ENCODE results near the gene CAV1. TPM values are rescaled to one million over a fixed set of nuclear protein-coding genes. Genes with fewer than 3 reads are reported as not detected.

The CAV1 gene
- total and polyA plus RNA-seq, 2 of the 4 experiments (the other 2 are of a cell fraction), result 1,592 to 1,808 TPM

- in situ Hi-C loops (cut with MboI; ENCODE audit: low sequenced_read_pairs), result loop anchor here (5.0 to 10.0 kb wide), 2 partner anchors 219 to 419 kb away; no protein-coding TSS in a partner anchor
- no peaks in the 10 kb centered on the region for H3K79me1 ChIP-seq (ENCODE audit: low read depth in 1 of 2, low read length in 2 of 2)
- no peaks in the 10 kb centered on the region for H3K36me3 ChIP-seq (ENCODE audit: control insufficient read depth, insufficient read depth, low read length)
- H3K4me2 ChIP-seq (ENCODE audit: low read depth, low read length), result peak overlapping the region; percentile 95
- H3K4me3 ChIP-seq (ENCODE audit: insufficient read depth, low read depth, low read length), result no peak overlapping the region
- no peak overlapping the region for H2BK15ac ChIP-seq (ENCODE audit: low read depth, low read length)
- dilution Hi-C loops (cut with HindIII; ENCODE audit: low sequenced_read_pairs, unreplicated experiment), result no loop called here
- no peak overlapping the region for H3K14ac ChIP-seq (replicated peaks; ENCODE audit: low read depth, low read length)
- H4K8ac ChIP-seq (ENCODE audit: low read depth in 2 of 2, low read length in 2 of 2), result peak overlapping the region in 1 of 2 experiments; percentile 66; a peak in 2 of 4 replicates
- no TSS peak for BruUV-seq (replicated peaks)
- H4K5ac ChIP-seq (ENCODE audit: low read depth, low read length), result peak overlapping the region; percentile 75; the same call in 1 of the 2 replicates
- ATAC-seq (ENCODE audit: low read depth), result no peak
- TF ChIP-seq USF2 (IDR thresholded peaks at IDR 0.05; ENCODE audit: low read depth, low read length) (no peak), MAFK (IDR thresholded peaks at IDR 0.05; ENCODE audit: low read depth, low read length) (no peak), RCOR1 (IDR thresholded peaks at IDR 0.05; ENCODE audit: insufficient replicate concordance, low read length) (no peak), RFX5 (IDR thresholded peaks at IDR 0.05; ENCODE audit: low read depth, low read length) (no peak), ELK1 (IDR thresholded peaks at IDR 0.05; ENCODE audit: borderline replicate concordance, low read depth, low read length) (no peak), POLR2A (IDR thresholded peaks at IDR 0.05; ENCODE audit: low read depth, low read length) (no peak), FOS (IDR thresholded peaks at IDR 0.05; ENCODE audit: low read depth, low read length) (no peak), CTCF (conservative IDR thresholded peaks at IDR 0.05; ENCODE audit: low read depth, low read length) (no peak)
- intact Hi-C loops (cut with micrococcal nuclease), result loop anchor here (5.0 kb wide), 1 partner anchor 79 kb away; the partner anchor contains the start of gene MET
- CTCF ChIA-PET, result interaction anchor here (1.2 kb wide), 1 partner anchor 193 kb away, joined by 3 read pairs; no protein-coding TSS in a partner anchor
- H3K27ac ChIP-seq (ENCODE audit: insufficient read depth, low read length), result no peak overlapping the region
- no peaks in the 10 kb centered on the region for H3K27me3 ChIP-seq (ENCODE audit: control insufficient read depth, insufficient read depth, low read length)
- 0 out of 2 replicates have a peak overlapping the region, but pooled peaks have one; percentile 15 for H3K23ac ChIP-seq (ENCODE audit: low read depth, low read length)
- H3K4ac ChIP-seq (ENCODE audit: low read depth, low read length), result no peak overlapping the region
- H2BK5ac ChIP-seq (ENCODE audit: low read depth, low read length, poor library complexity, severe bottlenecking), result no peak overlapping the region
- peaks cover 6% of the 10 kb centered on the region for H3K4me1 ChIP-seq (ENCODE audit: control insufficient read depth, insufficient read depth, low read length)
- DNase-seq, result no peak
- H3K56ac ChIP-seq (ENCODE audit: extremely low read depth, insufficient read depth, low read length), result 0 out of 2 replicates have a peak overlapping the region, but pooled peaks have one; percentile 53
- H2BK20ac ChIP-seq (ENCODE audit: low read depth, low read length), result peak overlapping the region; percentile 20; the same call in 1 of the 2 replicates
- peak overlapping the region; percentile 53; the same call in 1 of the 2 replicates for H3K18ac ChIP-seq (ENCODE audit: low read depth, low read length)
- POLR2A ChIA-PET (ENCODE audit: unreplicated experiment), result no interaction called here
- H2AK5ac ChIP-seq (ENCODE audit: low read depth, low read length), result no peak overlapping the region
- H3K9me3 ChIP-seq (ENCODE audit: control insufficient read depth, insufficient read depth, low read length), result no peaks in the 10 kb centered on the region
- no peak overlapping the region for H4K91ac ChIP-seq (ENCODE audit: insufficient read depth, low read depth, low read length)
- WGBS, 2 experiments (ENCODE audit: extremely low coverage in 2 of 2, insufficient read length in 1 of 2), result no CpG with 5 or more reads among the region's 5 CpGs
- H2BK120ac ChIP-seq (ENCODE audit: low read depth, low read length), result 0 out of 2 replicates have a peak overlapping the region, but pooled peaks have one; percentile 22
- no peaks in the 10 kb centered on the region for H4K20me1 ChIP-seq (ENCODE audit: insufficient read depth, low read length)
- H2AFZ ChIP-seq (replicated peaks; ENCODE audit: low read length, poor library complexity), result no peak overlapping the region
- no peaks in the 10 kb centered on the region for H3K9me1 ChIP-seq (ENCODE audit: insufficient read depth, low read length)
- H2AK9ac ChIP-seq (replicated peaks; ENCODE audit: low read depth, low read length, poor library complexity), result no peak overlapping the region
- peak overlapping the region; percentile 73; the same call in 1 of the 2 replicates for H3K9ac ChIP-seq (ENCODE audit: low read depth, low read length)
These were observed 68.7 kb downstream of the CAV1 start for GRCh38 chr7:116593359-116594075.
